Kidney (tissue), 14 donors: ENCODE results near the gene TAF10. TPM values are rescaled to one million over a fixed set of nuclear protein-coding genes. Genes with fewer than 3 reads are reported as not detected.
A peak's percentile ranks its signal among the peaks of the same experiment; 100 is the strongest.

Experiments
- DNase-seq, 5 donors: peaks; one replicate each; pipeline ENCODE4 v3.0.0-alpha.2; 2013 to 2020
- FAIRE-seq: peaks from 2 replicates; lab custom pipeline; 2012; peaks lifted over from hg19 to GRCh38; lab: Jason Lieb, UNC
- H3K27ac ChIP-seq, 2 donors: one replicate each; pipeline ENCODE4 v1.7.0; 2013; ENCODE audit warnings: low read depth in 2 of 2, low read length in 2 of 2, inconsistent platforms in 1 of 2
- H3K27me3 ChIP-seq: one replicate; pipeline ENCODE4 v1.7.1; 2013; ENCODE audit warnings: low read length, inconsistent platforms; ENCODE audit not compliant: control insufficient read depth, insufficient read depth
- H3K36me3 ChIP-seq, 3 donors: one replicate each; pipeline versions ENCODE4 v1.7.0 to v1.7.1; 2013; ENCODE audit warnings: low read length in 3 of 3, control low read depth in 1 of 3, inconsistent platforms in 1 of 3; ENCODE audit not compliant: insufficient read depth in 3 of 3, control insufficient read depth in 2 of 3
- H3K4me1 ChIP-seq, 3 donors: one replicate each; pipeline versions ENCODE4 v1.7.0 to v1.7.1; 2013; ENCODE audit warnings: low read length in 3 of 3, inconsistent platforms in 1 of 3, low read depth in 1 of 3; ENCODE audit not compliant: control insufficient read depth in 2 of 3, insufficient read depth in 2 of 3
- H3K4me3 ChIP-seq, 3 donors: one replicate each; pipeline versions ENCODE4 v1.7.0 to v1.8.1; 2013; ENCODE audit warnings: low read length in 3 of 3, control low read depth in 1 of 3, inconsistent platforms in 1 of 3
- H3K9ac ChIP-seq, 3 donors: one replicate each; pipeline versions ENCODE4 v1.7.0 to v1.7.1; 2013; ENCODE audit warnings: low read length in 3 of 3, control low read depth in 1 of 3, inconsistent platforms in 1 of 3
- H3K9me3 ChIP-seq, 3 donors: one replicate each; pipeline versions ENCODE4 v1.7.0 to v1.7.1; 2013; ENCODE audit warnings: low read length in 3 of 3, control low read depth in 1 of 3, inconsistent platforms in 1 of 3; ENCODE audit not compliant: control insufficient read depth in 2 of 3, insufficient read depth in 1 of 3
- intact Hi-C: fragments of 100-400 bp; cut with DNase I; formaldehyde crosslinking; loops from one replicate; pipeline ENCODE4 v1.11.1; 2022
- polyA plus RNA-seq: library from polyadenylated mRNA; stranded (reverse); fragments of 350-450 nt; fragmentation: Illumina TruSeq; extraction: RNeasy Lipid Tissue Mini Kit (QIAGEN cat#74804); gene quantifications from one replicate; pipeline ENCODE4 v1.2.3, GENCODE V29; 2014; ENCODE audit warnings: low read depth, low replicate concordance; ENCODE audit not compliant: insufficient read depth
- total RNA-seq: library from RNA; stranded (reverse); fragmentation: NEBNext Ultra II Directional; extraction: Animal tissue kit (Norgen Biotek cat#: 25700); gene quantifications from one replicate; pipeline ENCODE4 v1.2.1, GENCODE V29; 2021
- TF ChIP-seq, protein P1 (sequence below): IDR thresholded peaks from 3 replicates; pipeline ENCODE4 v1.5.1; 2012; ENCODE audit warnings: mild to moderate bottlenecking, moderate library complexity, borderline replicate concordance; ENCODE audit not compliant: insufficient read depth; ENCODE audit errors: extremely low read depth
- donor health status: control.
- donor health status: control.
- donor health status: control.
- donor health status: control.
- donor health status: control.
- donor health status: DM: yes; HTN: yes; CAD: no.
- donor health status: Normal renal cell carcinoma (clear cell type).

TAF10 gene
- total and polyA plus RNA-seq, 2 donors from 2014 or later = 136 to 250 TPM

GRCh38 chr11:6646918-6647679 lies 35.1 kb upstream of the TAF10 start:
- peak in 3 of 5 donors; percentile 19 to 76 (median 68) for DNase-seq
- Histone ChIP-seq H3K27me3 (no peaks in the 10 kb centered on the region), H3K4me1 (peaks cover 0 to 18% (median 0%) of the 10 kb centered on the region in 3 donors), H3K9ac (no peak overlapping the region), H3K9me3 (no peaks in the 10 kb centered on the region), H3K36me3 (no peaks in the 10 kb centered on the region), H3K4me3 (no peak overlapping the region), H3K27ac (peak overlapping the region; percentile 53 to 62)
- intact Hi-C loops = no loop called here
- no peak for FAIRE-seq
- TF ChIP-seq, protein P1, sequence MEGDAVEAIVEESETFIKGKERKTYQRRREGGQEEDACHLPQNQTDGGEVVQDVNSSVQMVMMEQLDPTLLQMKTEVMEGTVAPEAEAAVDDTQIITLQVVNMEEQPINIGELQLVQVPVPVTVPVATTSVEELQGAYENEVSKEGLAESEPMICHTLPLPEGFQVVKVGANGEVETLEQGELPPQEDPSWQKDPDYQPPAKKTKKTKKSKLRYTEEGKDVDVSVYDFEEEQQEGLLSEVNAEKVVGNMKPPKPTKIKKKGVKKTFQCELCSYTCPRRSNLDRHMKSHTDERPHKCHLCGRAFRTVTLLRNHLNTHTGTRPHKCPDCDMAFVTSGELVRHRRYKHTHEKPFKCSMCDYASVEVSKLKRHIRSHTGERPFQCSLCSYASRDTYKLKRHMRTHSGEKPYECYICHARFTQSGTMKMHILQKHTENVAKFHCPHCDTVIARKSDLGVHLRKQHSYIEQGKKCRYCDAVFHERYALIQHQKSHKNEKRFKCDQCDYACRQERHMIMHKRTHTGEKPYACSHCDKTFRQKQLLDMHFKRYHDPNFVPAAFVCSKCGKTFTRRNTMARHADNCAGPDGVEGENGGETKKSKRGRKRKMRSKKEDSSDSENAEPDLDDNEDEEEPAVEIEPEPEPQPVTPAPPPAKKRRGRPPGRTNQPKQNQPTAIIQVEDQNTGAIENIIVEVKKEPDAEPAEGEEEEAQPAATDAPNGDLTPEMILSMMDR = no peak

DNA sequence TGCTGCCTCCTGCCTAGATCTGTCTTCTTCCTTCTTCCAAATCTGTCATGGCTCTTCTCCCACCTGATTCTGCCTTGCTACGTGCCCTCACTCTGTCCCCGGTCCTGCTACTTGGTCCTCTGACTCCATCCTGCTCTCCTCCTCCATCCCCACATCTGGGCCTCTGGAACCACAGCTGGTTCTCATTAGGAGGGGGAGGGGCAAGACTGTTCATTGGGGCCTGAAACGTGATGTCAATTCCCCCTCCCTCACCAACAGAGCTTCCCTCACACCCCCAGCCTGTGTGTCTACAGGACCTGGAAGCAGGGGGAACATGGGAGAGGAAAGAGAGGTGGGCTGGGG lies 34.5 kb upstream of the TAF10 start:
- Histone ChIP-seq H3K27ac (peak overlapping the region; percentile 53 to 62), H3K9me3 (no peaks in the 10 kb centered on the region), H3K4me3 (no peak overlapping the region), H3K27me3 (no peaks in the 10 kb centered on the region), H3K36me3 (no peaks in the 10 kb centered on the region), H3K4me1 (peaks cover 0 to 18% (median 0%) of the 10 kb centered on the region in 3 donors), H3K9ac (no peak overlapping the region)
- no peak for FAIRE-seq
- TF ChIP-seq, protein P1 = no peak
- intact Hi-C loops = no loop called here
- peak in 4 of 5 donors; percentile 58 to 93 (median 64) for DNase-seq

GRCh38 chr11:6646071-6646470 lies 34.1 kb upstream of the TAF10 start:
- Histone ChIP-seq H3K9me3 (no peaks in the 10 kb centered on the region), H3K27ac (peak overlapping the region; percentile 53 to 62), H3K4me3 (no peak overlapping the region), H3K4me1 (peaks cover 0 to 18% (median 0%) of the 10 kb centered on the region in 3 donors), H3K27me3 (no peaks in the 10 kb centered on the region), H3K36me3 (no peaks in the 10 kb centered on the region), H3K9ac (no peak overlapping the region)
- FAIRE-seq (no peak), DNase-seq (peak in 2 of 5 donors; percentile 55 to 90)
- intact Hi-C loops = no loop called here
- TF ChIP-seq, protein P1 = no peak
